Adrenal gland (tissue), 5 donors: ENCODE data around the gene RAC3.

Experiments
- POLR2A ChIP-seq, 2 donors: fragments of 450-650 bp; IDR thresholded peaks; one replicate each; pipeline ENCODE4 v1.6.1; 2017; ENCODE audit warnings: antibody characterized with exemption in 2 of 2, mild to moderate bottlenecking in 2 of 2, moderate library complexity in 1 of 2
- TF ChIP-seq, protein P1 (sequence below), 6 experiments: fragments of 450-650 bp in 4 of 6; fragments of 200-600 bp in 2 of 6; sonication (generic) in 1 of 6; IDR thresholded peaks; 1 replicate in 5 of 6; 2 replicates in 1 of 6; pipeline versions ENCODE4 v1.5.1 to v1.8.0; 2016 to 2021; ENCODE audit warnings: antibody characterized with exemption in 6 of 6, mild to moderate bottlenecking in 2 of 6, moderate library complexity in 1 of 6
- donor health status: DM: no; HTN: no; CAD: no.

DNA sequence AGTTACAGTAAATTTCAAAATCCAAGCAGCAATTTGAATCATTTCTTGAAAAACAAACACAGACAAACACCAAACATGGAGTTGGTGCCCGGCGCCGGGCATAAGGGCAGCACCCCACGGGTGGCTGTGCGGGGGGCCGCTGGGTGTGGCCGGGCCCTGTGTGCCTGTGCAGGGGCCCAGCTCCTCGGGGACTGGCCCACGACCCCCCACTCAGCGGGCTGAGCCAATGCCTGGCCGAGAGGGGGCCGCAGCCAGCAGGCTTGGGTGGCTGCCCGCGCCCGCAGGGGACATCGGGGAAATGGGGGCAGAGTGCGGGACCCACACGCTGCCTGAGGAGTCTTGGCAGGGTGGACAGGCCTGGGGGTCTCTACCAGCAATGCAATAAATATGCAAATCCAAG, 47.0 kb downstream of the RAC3 start:
- TF ChIP-seq POLR2A (IDR thresholded peaks at IDR 0.05) = no peak
- TF ChIP-seq, protein P1, sequence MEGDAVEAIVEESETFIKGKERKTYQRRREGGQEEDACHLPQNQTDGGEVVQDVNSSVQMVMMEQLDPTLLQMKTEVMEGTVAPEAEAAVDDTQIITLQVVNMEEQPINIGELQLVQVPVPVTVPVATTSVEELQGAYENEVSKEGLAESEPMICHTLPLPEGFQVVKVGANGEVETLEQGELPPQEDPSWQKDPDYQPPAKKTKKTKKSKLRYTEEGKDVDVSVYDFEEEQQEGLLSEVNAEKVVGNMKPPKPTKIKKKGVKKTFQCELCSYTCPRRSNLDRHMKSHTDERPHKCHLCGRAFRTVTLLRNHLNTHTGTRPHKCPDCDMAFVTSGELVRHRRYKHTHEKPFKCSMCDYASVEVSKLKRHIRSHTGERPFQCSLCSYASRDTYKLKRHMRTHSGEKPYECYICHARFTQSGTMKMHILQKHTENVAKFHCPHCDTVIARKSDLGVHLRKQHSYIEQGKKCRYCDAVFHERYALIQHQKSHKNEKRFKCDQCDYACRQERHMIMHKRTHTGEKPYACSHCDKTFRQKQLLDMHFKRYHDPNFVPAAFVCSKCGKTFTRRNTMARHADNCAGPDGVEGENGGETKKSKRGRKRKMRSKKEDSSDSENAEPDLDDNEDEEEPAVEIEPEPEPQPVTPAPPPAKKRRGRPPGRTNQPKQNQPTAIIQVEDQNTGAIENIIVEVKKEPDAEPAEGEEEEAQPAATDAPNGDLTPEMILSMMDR (IDR thresholded peaks at IDR 0.05) = no peak
